CD4-positive, alpha-beta T cell (primary cell): ENCODE measurements around the gene ADGRL3. TPM values are rescaled to one million over a fixed set of nuclear protein-coding genes. Genes with fewer than 3 reads are reported as not detected.

Experiments used
- ATAC-seq: fragments of 200-7000 bp; cut with Tn5 transposase; one replicate; pipeline ENCODE4 v1.10.0; 2022; ENCODE audit warnings: mild to moderate bottlenecking; ENCODE audit not compliant: poor library complexity
- CTCF ChIA-PET: fragments of 350-600 bp; sonication (Branson Sonifier 250); formaldehyde crosslinking; loops from one replicate; lab custom pipeline; 2021; ENCODE audit warnings: antibody characterized with exemption, inconsistent platforms; lab: Charles Lee
- POLR2A ChIA-PET: fragments of 350-600 bp; sonication (Branson Sonifier 250); formaldehyde crosslinking; loops from one replicate; lab custom pipeline; 2021; ENCODE audit warnings: antibody characterized with exemption, inconsistent platforms; lab: Charles Lee
- DNase-seq, 14 experiments: peaks; one replicate each; pipeline ENCODE4 v3.0.0-alpha.2; 2013 to 2020; ENCODE audit warnings: mixed read lengths in 2 of 14
- H3K27ac ChIP-seq, 2 donors: one replicate each; pipeline versions ENCODE4 v1.5.1 to v1.7.0; 2013; ENCODE audit warnings: low read length in 2 of 2, low read depth in 1 of 2, mild to moderate bottlenecking in 1 of 2
- H3K27me3 ChIP-seq, 2 experiments: 1 replicate in 1 of 2; 2 replicates in 1 of 2; pipeline versions ENCODE4 v1.6.1 to v1.7.0; 2013; ENCODE audit warnings: low read length in 2 of 2, control low read depth in 1 of 2, mild to moderate bottlenecking in 1 of 2, moderate library complexity in 1 of 2; ENCODE audit not compliant: insufficient read depth in 2 of 2, control insufficient read depth in 1 of 2
- H3K36me3 ChIP-seq: one replicate; pipeline ENCODE4 v1.6.1; 2013; ENCODE audit warnings: low read length, control low read depth; ENCODE audit not compliant: insufficient read depth
- H3K4me1 ChIP-seq: one replicate; pipeline ENCODE4 v1.6.1; 2013; ENCODE audit warnings: low read length, control low read depth; ENCODE audit not compliant: insufficient read depth
- H3K4me3 ChIP-seq: one replicate; pipeline ENCODE4 v1.5.1; 2013; ENCODE audit warnings: mild to moderate bottlenecking, low read length, moderate library complexity
- H3K9me3 ChIP-seq, 2 experiments: 1 replicate in 1 of 2; 2 replicates in 1 of 2; pipeline versions ENCODE4 v1.6.1 to v1.7.0; 2013; ENCODE audit warnings: low read length in 2 of 2, mild to moderate bottlenecking in 2 of 2, control low read depth in 1 of 2, moderate library complexity in 1 of 2; ENCODE audit not compliant: control insufficient read depth in 1 of 2, insufficient read depth in 1 of 2
- H3K27ac Mint-ChIP-seq: one replicate; pipeline ENCODE4 v1.8.0; 2020; ENCODE audit warnings: mixed read lengths
- H3K27me3 Mint-ChIP-seq: one replicate; pipeline ENCODE4 v1.8.0; 2021; ENCODE audit warnings: mixed read lengths
- H3K36me3 Mint-ChIP-seq: one replicate; pipeline ENCODE4 v1.8.0; 2021; ENCODE audit warnings: low read depth, mixed read lengths
- H3K4me1 Mint-ChIP-seq: one replicate; pipeline ENCODE4 v1.8.0; 2021; ENCODE audit warnings: low read depth, mixed read lengths
- H3K4me3 Mint-ChIP-seq: one replicate; pipeline ENCODE4 v1.8.0; 2020; ENCODE audit warnings: mild to moderate bottlenecking, mixed read lengths
- H3K9me3 Mint-ChIP-seq: one replicate; pipeline ENCODE4 v1.8.0; 2020; ENCODE audit warnings: mixed read lengths
- intact Hi-C, 2 experiments: fragments of 100-400 bp; cut with DNase I in 1 of 2; cut with micrococcal nuclease in 1 of 2; formaldehyde crosslinking; loops; one replicate each; pipeline versions ENCODE4 v1.15.1 to v1.9.0; 2023 to 2025; cut with DNase I, micrococcal nuclease
- total RNA-seq, 174 experiments: library from RNA in 2 of 174; stranded (reverse) in 2 of 174; gene quantifications; one replicate each; pipeline ENCODE4 v1.2.3 and lab custom pipeline; 2021 to 2026
- TF ChIP-seq, protein P1 (sequence below): fragments of 200-600 bp; IDR thresholded peaks from one replicate; pipeline ENCODE4 v1.8.0; 2022; ENCODE audit warnings: antibody characterized with exemption, mild to moderate bottlenecking

The ADGRL3 gene
- total RNA-seq, 2 experiments from 2014 or later = not detected

GRCh38 chr4:61447918-61448317 is 247.8 kb downstream of the ADGRL3 start:
- no peak overlapping the region for H3K4me3 ChIP-seq
- no peaks in the 10 kb centered on the region for H3K27me3 Mint-ChIP-seq
- no peak overlapping the region for H3K4me3 Mint-ChIP-seq
- ATAC-seq (no peak), DNase-seq (no peak)
- TF ChIP-seq, protein P1, sequence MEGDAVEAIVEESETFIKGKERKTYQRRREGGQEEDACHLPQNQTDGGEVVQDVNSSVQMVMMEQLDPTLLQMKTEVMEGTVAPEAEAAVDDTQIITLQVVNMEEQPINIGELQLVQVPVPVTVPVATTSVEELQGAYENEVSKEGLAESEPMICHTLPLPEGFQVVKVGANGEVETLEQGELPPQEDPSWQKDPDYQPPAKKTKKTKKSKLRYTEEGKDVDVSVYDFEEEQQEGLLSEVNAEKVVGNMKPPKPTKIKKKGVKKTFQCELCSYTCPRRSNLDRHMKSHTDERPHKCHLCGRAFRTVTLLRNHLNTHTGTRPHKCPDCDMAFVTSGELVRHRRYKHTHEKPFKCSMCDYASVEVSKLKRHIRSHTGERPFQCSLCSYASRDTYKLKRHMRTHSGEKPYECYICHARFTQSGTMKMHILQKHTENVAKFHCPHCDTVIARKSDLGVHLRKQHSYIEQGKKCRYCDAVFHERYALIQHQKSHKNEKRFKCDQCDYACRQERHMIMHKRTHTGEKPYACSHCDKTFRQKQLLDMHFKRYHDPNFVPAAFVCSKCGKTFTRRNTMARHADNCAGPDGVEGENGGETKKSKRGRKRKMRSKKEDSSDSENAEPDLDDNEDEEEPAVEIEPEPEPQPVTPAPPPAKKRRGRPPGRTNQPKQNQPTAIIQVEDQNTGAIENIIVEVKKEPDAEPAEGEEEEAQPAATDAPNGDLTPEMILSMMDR = no peak
- no peak overlapping the region for H3K27ac Mint-ChIP-seq
- H3K27ac ChIP-seq = no peak overlapping the region
- intact Hi-C loops = no loop called here
- POLR2A ChIA-PET = no interaction called here
- no peaks in the 10 kb centered on the region for H3K27me3 ChIP-seq
- no peaks in the 10 kb centered on the region for H3K4me1 ChIP-seq
- H3K9me3 Mint-ChIP-seq = peaks cover 8% of the 10 kb centered on the region
- no peaks in the 10 kb centered on the region for H3K4me1 Mint-ChIP-seq
- peaks cover 3 to 4% of the 10 kb centered on the region in 2 experiments for H3K9me3 ChIP-seq
- CTCF ChIA-PET = no interaction called here
- no peaks in the 10 kb centered on the region for H3K36me3 ChIP-seq
- no peaks in the 10 kb centered on the region for H3K36me3 Mint-ChIP-seq

DNA sequence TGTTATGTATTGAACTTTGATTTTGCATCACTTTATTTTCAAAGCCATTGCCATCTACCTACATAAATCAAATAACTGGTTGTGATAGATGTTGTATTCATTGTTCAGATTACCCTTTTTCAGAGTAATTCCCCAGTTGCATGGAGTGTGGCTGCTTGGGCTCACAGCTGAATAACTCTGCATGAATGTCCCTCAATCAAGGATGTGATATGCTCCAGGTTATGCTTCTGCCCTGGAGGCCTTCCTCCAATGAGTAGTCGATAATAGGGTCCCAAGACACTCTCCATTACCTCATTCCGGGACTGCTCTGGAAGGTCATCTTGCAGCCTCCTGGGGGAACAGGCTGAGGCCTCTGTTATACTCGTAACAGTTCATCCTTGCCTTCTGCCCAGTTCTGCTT is 251.8 kb downstream of the ADGRL3 start:
- H3K4me3 Mint-ChIP-seq = no peak overlapping the region
- H3K36me3 ChIP-seq = no peaks in the 10 kb centered on the region
- POLR2A ChIA-PET = no interaction called here

DNA sequence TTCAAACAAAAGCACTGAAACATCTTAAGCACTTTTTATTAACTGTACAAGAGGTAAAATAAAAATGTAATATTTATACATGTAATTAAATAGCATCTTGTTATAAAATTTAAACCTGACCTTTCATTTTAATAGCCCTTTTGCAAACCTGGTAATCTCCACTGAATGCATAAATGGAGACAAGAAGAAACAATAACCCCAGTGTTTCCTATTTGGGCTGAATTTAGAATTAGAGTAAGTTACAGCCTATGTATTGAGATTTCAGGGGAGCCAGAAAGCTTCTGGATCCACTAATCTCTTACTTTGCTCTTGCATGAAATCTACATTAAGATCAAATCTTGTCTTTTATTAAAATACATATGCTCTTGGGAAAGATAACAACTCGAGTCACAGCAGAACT is 261.8 kb downstream of the ADGRL3 start:
- no peak overlapping the region for H3K4me3 Mint-ChIP-seq
- CTCF ChIA-PET = no interaction called here
- no peak overlapping the region for H3K27ac Mint-ChIP-seq

More for the DNA sequence above, 251.8 kb downstream of the ADGRL3 start:
- H3K4me1 ChIP-seq = no peaks in the 10 kb centered on the region
- no peak overlapping the region for H3K27ac ChIP-seq
- no peaks in the 10 kb centered on the region for H3K9me3 ChIP-seq
- Mint-ChIP-seq H3K36me3 (no peaks in the 10 kb centered on the region), H3K27me3 (no peaks in the 10 kb centered on the region), H3K27ac (no peak overlapping the region), H3K4me1 (no peaks in the 10 kb centered on the region), H3K9me3 (peaks cover 8% of the 10 kb centered on the region)
- no peak overlapping the region for H3K4me3 ChIP-seq
- DNase-seq = no peak
- CTCF ChIA-PET = no interaction called here
- intact Hi-C loops = no loop called here
- ATAC-seq = no peak
- TF ChIP-seq, protein P1 = no peak
- no peaks in the 10 kb centered on the region for H3K27me3 ChIP-seq

More for the DNA sequence above, 261.8 kb downstream of the ADGRL3 start:
- Mint-ChIP-seq H3K9me3 (peaks cover 14% of the 10 kb centered on the region), H3K4me1 (no peaks in the 10 kb centered on the region), H3K36me3 (no peaks in the 10 kb centered on the region), H3K27me3 (no peaks in the 10 kb centered on the region)
- ATAC-seq (no peak), DNase-seq (no peak)
- Histone ChIP-seq H3K27ac (no peak overlapping the region), H3K4me1 (no peaks in the 10 kb centered on the region), H3K4me3 (no peak overlapping the region), H3K27me3 (no peaks in the 10 kb centered on the region), H3K9me3 (peaks cover 0 to 9% of the 10 kb centered on the region in 2 experiments), H3K36me3 (no peaks in the 10 kb centered on the region)
- intact Hi-C loops = no loop called here
- TF ChIP-seq, protein P1 = no peak
- POLR2A ChIA-PET = no interaction called here
